ENCODE data around the gene TMEM143. TPM values are rescaled to one million over a fixed set of nuclear protein-coding genes. Genes with fewer than 3 reads are reported as not detected.

Gene TMEM143
- polyA plus RNA-seq, 3 donors: 1.7 to 11.9 (median 2.1) TPM

GRCh38 chr19:48315712-48316111, 48.0 kb downstream of the TMEM143 start:
- no peak overlapping the region for H3K27ac ChIP-seq (ENCODE audit: low read depth in 1 of 2, low read length in 2 of 2)
- no peaks in the 10 kb centered on the region for H3K79me2 ChIP-seq (ENCODE audit: insufficient read depth, low read length)
- intact Hi-C loops (cut with micrococcal nuclease): loop anchor here in 1 of 2 donors (5.0 kb wide), 1 partner anchor 37 kb away; no protein-coding TSS in a partner anchor
- TF ChIP-seq, protein P1, sequence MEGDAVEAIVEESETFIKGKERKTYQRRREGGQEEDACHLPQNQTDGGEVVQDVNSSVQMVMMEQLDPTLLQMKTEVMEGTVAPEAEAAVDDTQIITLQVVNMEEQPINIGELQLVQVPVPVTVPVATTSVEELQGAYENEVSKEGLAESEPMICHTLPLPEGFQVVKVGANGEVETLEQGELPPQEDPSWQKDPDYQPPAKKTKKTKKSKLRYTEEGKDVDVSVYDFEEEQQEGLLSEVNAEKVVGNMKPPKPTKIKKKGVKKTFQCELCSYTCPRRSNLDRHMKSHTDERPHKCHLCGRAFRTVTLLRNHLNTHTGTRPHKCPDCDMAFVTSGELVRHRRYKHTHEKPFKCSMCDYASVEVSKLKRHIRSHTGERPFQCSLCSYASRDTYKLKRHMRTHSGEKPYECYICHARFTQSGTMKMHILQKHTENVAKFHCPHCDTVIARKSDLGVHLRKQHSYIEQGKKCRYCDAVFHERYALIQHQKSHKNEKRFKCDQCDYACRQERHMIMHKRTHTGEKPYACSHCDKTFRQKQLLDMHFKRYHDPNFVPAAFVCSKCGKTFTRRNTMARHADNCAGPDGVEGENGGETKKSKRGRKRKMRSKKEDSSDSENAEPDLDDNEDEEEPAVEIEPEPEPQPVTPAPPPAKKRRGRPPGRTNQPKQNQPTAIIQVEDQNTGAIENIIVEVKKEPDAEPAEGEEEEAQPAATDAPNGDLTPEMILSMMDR (IDR thresholded peaks at IDR 0.05): no peak
- Mint-ChIP-seq H3K27ac (no peak overlapping the region), H3K4me1 (peaks cover 10% of the 10 kb centered on the region), H3K36me3 (no peaks in the 10 kb centered on the region), H3K27me3 (ENCODE audit: low read depth in 3 of 3) (peaks cover 0 to 5% (median 0%) of the 10 kb centered on the region in 3 donors), H3K4me3 (no peak overlapping the region), H3K9me3 (no peaks in the 10 kb centered on the region)
- no peak for DNase-seq
- no peaks in the 10 kb centered on the region for H4K20me1 ChIP-seq (ENCODE audit: insufficient read depth, low read length)
- H3K36me3 ChIP-seq (replicated peaks in 1 of 2; ENCODE audit: control insufficient read depth in 1 of 2, insufficient read depth in 2 of 2, low read length in 2 of 2): no peaks in the 10 kb centered on the region
- H3K4me2 ChIP-seq (replicated peaks; ENCODE audit: extremely low read depth, low read length, poor library complexity, severe bottlenecking): no peak overlapping the region
- no peak overlapping the region for H3K4me3 ChIP-seq (replicated peaks in 1 of 3; ENCODE audit: low read depth in 2 of 3, low read length in 3 of 3)
- no peak overlapping the region for H3K9ac ChIP-seq (ENCODE audit: insufficient read depth, low read length, poor library complexity, severe bottlenecking)
- no peaks in the 10 kb centered on the region for H3K27me3 ChIP-seq (ENCODE audit: control insufficient read depth in 2 of 2, insufficient read depth in 2 of 2, low read length in 2 of 2)
- no peaks in the 10 kb centered on the region for H3K9me3 ChIP-seq (replicated peaks in 1 of 2; ENCODE audit: control insufficient read depth in 1 of 2, insufficient read depth in 1 of 2, low read length in 2 of 2)
- no CpG with 5 or more reads among the region's 7 CpGs for WGBS (ENCODE audit: insufficient coverage)
- H2AFZ ChIP-seq (ENCODE audit: insufficient read depth, low read depth, low read length, poor library complexity, severe bottlenecking): no peak overlapping the region
- H3K4me1 ChIP-seq (ENCODE audit: control insufficient read depth in 1 of 2, insufficient read depth in 2 of 2, low read length in 2 of 2): peaks cover 9% of the 10 kb centered on the region in 2 donors

DNA sequence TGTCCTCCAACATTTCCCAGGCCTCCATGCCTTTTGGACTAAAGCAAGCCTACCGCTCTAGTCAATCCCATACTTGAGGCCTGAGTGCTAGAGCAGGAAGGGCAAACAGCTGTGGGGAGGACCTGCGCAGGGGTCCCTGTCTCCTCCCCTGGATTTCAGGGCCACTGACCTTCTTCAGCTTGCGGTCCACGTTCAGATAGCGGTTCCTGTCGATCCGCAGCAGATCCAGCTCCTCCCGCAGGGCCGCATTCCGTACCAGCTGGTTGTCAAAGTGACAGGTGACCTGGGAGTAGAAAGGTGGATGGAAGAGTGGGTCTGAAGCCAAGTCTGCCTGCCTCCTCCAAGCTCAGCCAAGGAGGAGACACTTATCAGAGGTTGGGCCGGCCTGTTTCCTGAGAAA, 52.4 kb downstream of the TMEM143 start:
- H3K9me3 ChIP-seq (replicated peaks in 1 of 2; ENCODE audit: control insufficient read depth in 1 of 2, insufficient read depth in 1 of 2, low read length in 2 of 2): no peaks in the 10 kb centered on the region
- intact Hi-C loops (cut with micrococcal nuclease): loop anchor here in 1 of 2 donors (5.0 kb wide), 1 partner anchor 41 kb away; no protein-coding TSS in a partner anchor
- H3K9me3 Mint-ChIP-seq: no peaks in the 10 kb centered on the region
- H2AFZ ChIP-seq (ENCODE audit: insufficient read depth, low read depth, low read length, poor library complexity, severe bottlenecking): no peak overlapping the region
- no peak overlapping the region for H3K27ac Mint-ChIP-seq
- H4K20me1 ChIP-seq (ENCODE audit: insufficient read depth, low read length): no peaks in the 10 kb centered on the region
- H3K36me3 Mint-ChIP-seq: no peaks in the 10 kb centered on the region
- no peaks in the 10 kb centered on the region for H3K36me3 ChIP-seq (replicated peaks in 1 of 2; ENCODE audit: control insufficient read depth in 1 of 2, insufficient read depth in 2 of 2, low read length in 2 of 2)
- no peak for DNase-seq
- TF ChIP-seq, protein P1 (IDR thresholded peaks at IDR 0.05): no peak
- no peak overlapping the region for H3K4me2 ChIP-seq (replicated peaks; ENCODE audit: extremely low read depth, low read length, poor library complexity, severe bottlenecking)
- no peaks in the 10 kb centered on the region for H3K4me1 ChIP-seq (ENCODE audit: control insufficient read depth in 1 of 2, insufficient read depth in 2 of 2, low read length in 2 of 2)
- no peaks in the 10 kb centered on the region for H3K27me3 ChIP-seq (ENCODE audit: control insufficient read depth in 2 of 2, insufficient read depth in 2 of 2, low read length in 2 of 2)
- no peaks in the 10 kb centered on the region for H3K4me1 Mint-ChIP-seq
- H3K27ac ChIP-seq (ENCODE audit: low read depth in 1 of 2, low read length in 2 of 2): no peak overlapping the region
- H3K4me3 Mint-ChIP-seq: no peak overlapping the region
- H3K9ac ChIP-seq (ENCODE audit: insufficient read depth, low read length, poor library complexity, severe bottlenecking): no peak overlapping the region
- H3K4me3 ChIP-seq (replicated peaks in 1 of 3; ENCODE audit: low read depth in 2 of 3, low read length in 3 of 3): no peak overlapping the region
- 95% methylated on average over 9 of the region's 11 CpGs for WGBS (ENCODE audit: insufficient coverage)
- no peaks in the 10 kb centered on the region for H3K79me2 ChIP-seq (ENCODE audit: insufficient read depth, low read length)
- H3K27me3 Mint-ChIP-seq (ENCODE audit: low read depth in 3 of 3): peaks cover 0 to 3% (median 2%) of the 10 kb centered on the region in 3 donors

All from CD14-positive monocyte (primary cell).